ENCODE results near the gene SETD5.
"Not testable (repeated sequence)": the region's sequence is repeated elsewhere in the genome, so short reads cannot be mapped to it uniquely, and the experiment has no call there.

The SETD5 gene

GRCh38 chr3:9450126-9450525 lies 52.7 kb downstream of the SETD5 start:
- DNase-seq (ENCODE audit: low read depth in 1 of 2, low spot score in 1 of 2): no peak

DNA sequence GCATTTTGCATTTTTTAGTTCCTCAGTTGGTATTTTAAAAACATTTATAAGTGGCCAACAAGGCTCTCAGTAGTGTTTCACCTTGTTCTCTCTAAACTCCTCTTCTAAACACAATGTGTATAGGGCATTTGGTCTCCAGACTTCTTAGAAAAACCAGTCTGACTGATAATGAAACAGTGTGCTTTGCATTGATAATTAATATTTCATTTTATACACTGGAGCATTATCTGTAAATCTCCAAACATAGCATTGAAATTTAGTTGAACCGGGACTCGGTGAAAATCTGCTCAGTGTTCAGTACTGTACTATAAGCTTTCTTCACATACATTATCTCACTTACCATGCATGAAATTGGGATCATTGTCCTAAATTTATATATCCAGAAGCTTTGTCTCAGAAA lies 53.6 kb downstream of the SETD5 start:
- no peak for DNase-seq (ENCODE audit: low read depth in 1 of 2, low spot score in 1 of 2)

GRCh38 chr3:9452417-9452816 lies 55.0 kb downstream of the SETD5 start:
- no peak for DNase-seq (ENCODE audit: low read depth in 1 of 2, low spot score in 1 of 2)

- no peak for DNase-seq (ENCODE audit: low read depth in 1 of 2, low spot score in 1 of 2)
Measured at GRCh38 chr3:9455596-9456131, 58.2 kb downstream of the SETD5 start.

- no peak for DNase-seq (ENCODE audit: low read depth in 1 of 2, low spot score in 1 of 2)
Measured at GRCh38 chr3:9467451-9467850, 70.0 kb downstream of the SETD5 start.

DNA sequence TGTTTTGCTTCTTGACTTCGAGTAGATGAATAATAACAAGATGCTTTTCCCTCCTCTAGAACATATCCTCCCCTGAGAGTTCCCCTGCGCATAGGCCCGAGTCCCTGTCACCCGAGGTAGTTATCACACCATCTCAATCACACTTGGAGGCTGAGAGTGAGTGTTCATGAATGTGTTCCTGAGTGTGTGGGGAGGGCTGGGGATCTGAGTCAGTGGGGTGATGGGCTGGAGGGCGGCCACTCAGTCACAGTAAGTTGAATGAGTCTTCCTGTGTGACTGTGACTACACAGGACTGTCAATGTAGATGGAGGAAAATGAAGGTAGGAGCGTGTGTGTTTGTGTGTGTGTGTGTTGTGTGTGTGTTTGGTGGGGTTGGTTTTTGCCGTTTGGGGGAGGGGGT lies 71.0 kb downstream of the SETD5 start:
- no peak for DNase-seq (ENCODE audit: low read depth in 1 of 2, low spot score in 1 of 2)

- DNase-seq (ENCODE audit: low read depth in 1 of 2, low spot score in 1 of 2): no peak
Measured at GRCh38 chr3:9469986-9470385, 72.6 kb downstream of the SETD5 start.

- DNase-seq (ENCODE audit: low read depth in 1 of 2, low spot score in 1 of 2): no peak
Measured at GRCh38 chr3:9473496-9474065, 76.2 kb downstream of the SETD5 start.

DNA sequence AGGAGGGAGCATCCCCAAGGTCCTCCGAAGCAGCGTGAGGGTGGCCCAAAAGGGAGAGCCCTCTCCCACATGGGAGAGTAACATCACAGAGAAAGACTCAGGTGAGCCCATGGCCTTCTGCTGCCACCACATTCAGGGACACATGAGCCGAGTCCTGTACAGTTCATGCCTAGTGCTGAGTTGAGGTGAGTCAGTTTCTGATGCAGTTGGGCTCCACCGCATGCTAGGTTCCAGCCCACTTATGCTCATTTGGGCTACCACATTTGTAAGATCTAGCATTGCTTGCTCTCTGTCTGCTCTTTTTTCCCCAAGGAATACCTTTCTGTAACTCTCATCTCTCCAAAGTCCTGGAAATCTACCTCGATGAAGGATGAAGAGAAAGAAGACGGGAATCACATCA lies 77.1 kb downstream of the SETD5 start:
- no peak for DNase-seq (ENCODE audit: low read depth in 1 of 2, low spot score in 1 of 2)

- no peak for DNase-seq (ENCODE audit: low read depth in 1 of 2, low spot score in 1 of 2)
Measured at GRCh38 chr3:9476935-9477334, 79.5 kb downstream of the SETD5 start.

GRCh38 chr3:9480265-9480664 lies 82.8 kb downstream of the SETD5 start:
- no peak for DNase-seq (ENCODE audit: low read depth in 1 of 2, low spot score in 1 of 2)

DNA sequence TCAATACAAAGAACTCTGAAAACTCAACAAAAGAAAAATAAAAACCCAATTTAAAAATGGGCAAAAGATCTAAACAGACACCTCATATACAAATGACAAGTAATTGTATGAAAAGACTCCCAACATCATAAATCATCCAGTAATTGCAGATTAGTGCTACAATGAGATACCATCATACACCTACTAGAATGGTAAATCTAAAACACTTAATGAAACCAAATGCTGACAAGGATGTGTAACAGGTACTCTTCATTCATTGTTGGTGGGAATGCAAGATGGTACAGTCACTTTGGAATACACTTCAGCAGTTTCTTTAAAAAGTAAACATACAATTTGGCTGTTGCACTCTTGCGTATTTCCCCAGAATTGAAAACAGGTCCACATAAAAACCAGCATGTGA lies 87.8 kb downstream of the SETD5 start:
- DNase-seq (ENCODE audit: low read depth in 1 of 2, low spot score in 1 of 2): no peak

DNA sequence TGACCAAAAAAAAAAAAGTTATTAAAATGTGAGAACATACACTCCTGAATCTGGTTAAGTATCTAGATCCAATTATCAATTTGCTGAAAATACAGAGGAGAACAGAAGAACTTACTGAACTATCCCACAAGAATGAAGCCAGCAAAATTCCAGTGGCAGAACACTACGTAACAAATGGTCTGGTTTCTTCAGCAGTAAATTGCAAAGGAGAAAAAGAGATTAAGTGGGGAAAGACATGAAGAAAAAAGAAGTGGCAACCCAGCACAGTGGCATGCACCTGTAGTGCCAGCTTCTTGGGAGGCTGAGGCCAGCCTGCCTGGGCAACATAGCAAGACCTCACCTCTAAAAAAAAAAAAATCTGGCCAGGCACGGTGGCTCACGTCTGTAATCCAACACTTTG lies 94.1 kb downstream of the SETD5 start:
- DNase-seq (ENCODE audit: low read depth in 1 of 2, low spot score in 1 of 2): no peak

- not testable (repeated sequence) for DNase-seq (ENCODE audit: low read depth in 1 of 2, low spot score in 1 of 2)
Measured at GRCh38 chr3:9494036-9494435, 96.6 kb downstream of the SETD5 start.

GRCh38 chr3:9496893-9497292 lies 99.5 kb downstream of the SETD5 start:
- DNase-seq (ENCODE audit: low read depth in 1 of 2, low spot score in 1 of 2): no peak

- no peak for DNase-seq (ENCODE audit: low read depth in 1 of 2, low spot score in 1 of 2)
Measured at GRCh38 chr3:9497821-9498565, 100.6 kb downstream of the SETD5 start.

GRCh38 chr3:9498781-9499180 lies 101.4 kb downstream of the SETD5 start:
- no peak for DNase-seq (ENCODE audit: low read depth in 1 of 2, low spot score in 1 of 2)

DNA sequence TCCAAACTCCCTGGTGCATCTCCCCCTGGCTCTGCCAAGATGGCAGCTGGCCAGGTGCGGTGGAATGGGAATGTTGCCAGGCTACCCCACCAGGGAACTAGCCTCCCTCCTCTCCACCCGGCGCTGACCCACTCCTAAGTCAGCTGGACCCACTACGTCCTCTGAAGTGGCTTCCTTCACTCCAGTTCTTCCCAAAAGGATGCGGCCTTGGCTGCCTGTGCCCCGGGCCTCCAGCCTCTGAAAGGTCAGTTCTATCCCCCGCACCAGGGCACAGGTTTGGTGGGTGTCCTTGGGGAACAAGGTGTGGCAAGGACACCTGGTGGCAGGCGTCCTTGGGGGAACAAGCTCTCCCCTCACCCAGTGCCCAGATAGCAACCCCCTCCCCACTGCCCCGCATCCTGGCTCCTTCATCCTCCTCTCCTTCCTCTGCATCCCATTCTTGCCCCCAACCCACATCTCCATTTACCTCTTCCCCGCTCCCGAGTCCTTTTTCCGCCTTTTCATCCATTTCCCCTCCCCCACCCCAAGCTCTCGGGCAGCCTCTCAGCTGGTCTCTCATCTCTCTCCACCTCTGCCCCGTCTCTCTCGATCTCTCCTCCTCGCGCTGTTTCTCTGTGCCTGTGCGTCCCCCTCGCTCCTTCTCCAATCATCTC lies 102.2 kb downstream of the SETD5 start:
- no peak for DNase-seq (ENCODE audit: low read depth in 1 of 2, low spot score in 1 of 2)

DNA sequence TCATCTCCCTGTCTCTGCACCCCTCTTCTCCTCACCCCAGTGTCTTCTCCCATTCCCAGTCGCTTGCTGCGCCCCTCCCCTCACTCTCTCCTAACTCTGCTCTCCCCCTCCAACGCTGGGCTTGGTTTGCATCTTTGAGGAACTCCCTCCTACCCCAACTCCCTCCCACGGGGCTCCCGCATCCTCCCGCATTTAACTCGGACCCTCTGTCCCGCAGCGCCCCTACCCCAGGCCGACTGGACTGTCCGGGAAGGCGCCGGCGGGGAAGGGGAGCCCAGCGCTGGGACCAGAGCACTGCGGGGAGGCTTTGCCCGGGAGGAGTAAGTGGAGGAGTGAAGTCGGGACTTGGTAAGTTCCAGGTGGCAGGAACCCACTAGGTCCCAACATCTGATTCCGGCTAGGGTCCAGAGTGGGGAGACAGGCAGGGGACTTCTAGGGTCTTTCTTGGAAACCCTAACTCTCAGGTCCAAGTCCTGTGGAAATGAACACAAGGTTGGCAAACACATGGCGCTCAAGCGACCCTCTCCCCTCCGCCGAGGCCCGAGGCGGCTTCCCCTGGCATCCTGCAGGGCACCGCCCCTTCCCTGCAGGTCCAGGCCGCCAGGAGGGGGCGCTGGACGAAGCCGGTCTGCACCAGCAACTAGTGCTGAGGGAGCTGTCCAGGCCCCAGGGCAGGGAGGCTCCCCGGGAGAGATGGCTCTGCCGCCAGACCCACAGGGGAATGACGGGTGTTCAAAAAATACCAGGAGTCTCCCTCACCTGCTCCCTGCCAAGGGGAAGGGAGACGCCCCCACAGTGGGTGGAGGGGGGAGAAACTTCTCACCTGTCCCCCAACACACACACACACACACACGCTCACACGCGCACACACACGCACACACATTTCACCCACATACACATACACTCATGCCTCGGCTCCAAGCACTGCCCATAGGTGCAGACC lies 103.0 kb downstream of the SETD5 start:
- peak; percentile 23 to 56 for DNase-seq (ENCODE audit: low read depth in 1 of 2, low spot score in 1 of 2)

DNA sequence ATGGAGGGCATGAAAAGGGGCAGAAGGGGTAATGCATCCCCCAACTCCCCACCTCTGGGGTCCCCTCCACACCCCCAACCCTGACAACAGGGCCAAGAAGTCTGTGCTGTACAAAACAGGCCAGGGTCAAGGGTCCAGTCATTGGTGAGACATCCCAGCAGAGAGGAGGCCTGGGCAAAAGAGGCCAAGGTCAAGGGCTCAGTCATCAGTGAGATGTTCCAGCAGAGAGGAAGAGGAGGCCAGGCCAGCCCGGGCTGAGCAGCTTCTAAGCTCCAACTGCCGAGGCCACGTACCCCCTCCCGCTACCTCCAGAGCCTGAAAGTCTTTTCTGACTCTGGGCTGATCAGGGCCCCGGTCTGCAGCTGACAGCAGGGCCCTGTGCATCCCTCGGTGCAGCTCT lies 103.8 kb downstream of the SETD5 start:
- DNase-seq (ENCODE audit: low read depth in 1 of 2, low spot score in 1 of 2): no peak

DNA sequence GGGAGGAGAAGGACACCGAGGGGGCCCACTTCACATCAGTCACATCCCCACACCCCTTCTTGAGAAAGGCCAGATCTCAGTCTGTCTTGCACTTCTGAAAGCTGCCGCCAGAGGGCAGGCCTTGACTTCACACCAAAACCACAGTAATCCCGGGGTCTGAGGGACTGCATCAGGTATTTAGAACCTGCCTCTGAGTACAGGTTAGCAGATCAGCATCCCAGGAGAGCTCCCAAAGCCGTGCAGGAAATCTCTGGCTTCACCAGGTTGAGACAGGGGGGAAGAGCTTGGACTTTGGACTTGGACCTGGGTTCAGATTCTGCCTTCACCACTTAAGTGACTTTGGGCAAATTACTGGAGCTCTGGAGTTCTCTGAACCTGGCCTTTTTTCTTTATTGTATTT lies 105.9 kb downstream of the SETD5 start:
- DNase-seq (ENCODE audit: low read depth in 1 of 2, low spot score in 1 of 2): peak; percentile 32 to 54

Data from stimulated activated CD4-positive, alpha-beta T cell treated with anti-CD3 and anti-CD28 coated beads, Interleukin-15, amount 100 ng/mL, for 1 hour (primary cell).